GM12878 (cell line): Measurements from ENCODE around the gene MAPKAPK2. TPM values are rescaled to one million over a fixed set of nuclear protein-coding genes. Genes with fewer than 3 reads are reported as not detected.
A peak's percentile ranks its signal among the peaks of the same experiment; 100 is the strongest.

Experiments
- CBX3 ChIP-seq: fragments of 200-600 bp; sonication (generic); IDR thresholded peaks from 2 replicates; pipeline ENCODE4 v1.6.1; 2016; ENCODE audit warnings: low read depth, borderline replicate concordance
- CHD1 ChIP-seq: IDR thresholded peaks from 2 replicates; pipeline ENCODE4 v1.6.1; 2012; ENCODE audit warnings: low read depth, low read length, improper control_type of control experiment
- DPF2 ChIP-seq: fragments of 450-650 bp; IDR thresholded peaks from 2 replicates; pipeline ENCODE4 v1.6.1; 2017; ENCODE audit warnings: mild to moderate bottlenecking
- ETV6 ChIP-seq, 2 experiments: fragments of 450-650 bp in 1 of 2; IDR thresholded peaks in 1 of 2; conservative IDR thresholded peaks in 1 of 2; 2 replicates each; pipeline ENCODE4 v1.6.1; 2014; ENCODE audit warnings: antibody characterized with exemption in 1 of 2, borderline replicate concordance in 1 of 2, low read depth in 1 of 2, mild to moderate bottlenecking in 1 of 2, moderate library complexity in 1 of 2
- FOXK2 ChIP-seq: fragments of 450-650 bp; IDR thresholded peaks from 2 replicates; pipeline ENCODE4 v1.6.1; 2017; ENCODE audit warnings: mild to moderate bottlenecking, moderate library complexity
- KAT2A ChIP-seq: conservative IDR thresholded peaks from 2 replicates; pipeline ENCODE4 v1.6.1; 2011; ENCODE audit warnings: low read depth, low read length; ENCODE audit not compliant: control insufficient read depth
- MXI1 ChIP-seq: fragments of 150-350 bp; IDR thresholded peaks from 2 replicates; pipeline ENCODE4 v1.6.1; 2011; ENCODE audit warnings: low read depth, mild to moderate bottlenecking, inconsistent platforms, low read length, improper control_type of control experiment
- PAX5 ChIP-seq: IDR thresholded peaks from 2 replicates; pipeline ENCODE4 v1.6.1; 2011; ENCODE audit warnings: low read depth, low read length, borderline replicate concordance
- RFX5 ChIP-seq: IDR thresholded peaks from 2 replicates; pipeline ENCODE4 v1.6.1; 2011; ENCODE audit warnings: low read depth, low read length, improper control_type of control experiment
- SIX5 ChIP-seq: IDR thresholded peaks from 2 replicates; pipeline ENCODE4 v1.6.1; 2011; ENCODE audit warnings: mild to moderate bottlenecking, low read depth, low read length, moderate library complexity; ENCODE audit not compliant: severe bottlenecking
- SREBF1 ChIP-seq: IDR thresholded peaks from 2 replicates; pipeline ENCODE4 v1.6.1; 2012; ENCODE audit warnings: mild to moderate bottlenecking, low read length
- SREBF2 ChIP-seq: IDR thresholded peaks from 2 replicates; pipeline ENCODE4 v1.6.1; 2012; ENCODE audit warnings: mild to moderate bottlenecking, low read length
- SUZ12 ChIP-seq: fragments of 200-600 bp; sonication (generic); IDR thresholded peaks from one replicate; pipeline ENCODE4 v1.6.1; 2018; ENCODE audit warnings: antibody characterized with exemption, mild to moderate bottlenecking; ENCODE audit not compliant: unreplicated experiment
- TARDBP ChIP-seq: IDR thresholded peaks from 2 replicates; pipeline ENCODE4 v1.6.1; 2016; ENCODE audit warnings: borderline replicate concordance
- TCF3 ChIP-seq: IDR thresholded peaks from 2 replicates; pipeline ENCODE4 v1.6.1; 2012; ENCODE audit warnings: low read depth, mild to moderate bottlenecking, low read length, borderline replicate concordance; ENCODE audit not compliant: insufficient read depth
- ZNF217 ChIP-seq: fragments of 450-650 bp; IDR thresholded peaks from 2 replicates; pipeline ENCODE4 v1.6.1; 2017; ENCODE audit warnings: antibody characterized with exemption, mild to moderate bottlenecking
- ZNF274 ChIP-seq: IDR thresholded peaks from one replicate; pipeline ENCODE4 v1.8.0; 2011; ENCODE audit not compliant: insufficient read length, insufficient read depth
- ZNF384 ChIP-seq: IDR thresholded peaks from 2 replicates; pipeline ENCODE4 v1.6.1; 2012; ENCODE audit warnings: low read depth, mild to moderate bottlenecking, low read length, improper control_type of control experiment, borderline replicate concordance
- polyA plus RNA-seq, 11 experiments: library from polyadenylated mRNA; depleted of rRNA in 4 of 11; unstranded in 6 of 11; stranded (reverse) in 5 of 11; fragments of >200 nt; fragmentation: Nextera tagmentation in 4 of 11; fragmentation: Illumina TruSeq in 1 of 11; extraction: Ambion mirVana in 4 of 11; extraction: Trizol in 1 of 11; gene quantifications; 1 replicate in 1 of 11; 2 replicates in 10 of 11; pipeline versions ENCODE4 v1.2.1 to v1.2.3, GENCODE V29; 2011 to 2016; ENCODE audit warnings: inconsistent platforms in 2 of 11, missing spikeins in 2 of 11, low read depth in 1 of 11
- total RNA-seq, 4 experiments: library from RNA; depleted of rRNA in 3 of 4; stranded (reverse); fragments of >200 nt in 3 of 4; fragmentation: Illumina TruSeq in 1 of 4; extraction: Trizol in 1 of 4; gene quantifications; 2 replicates each; pipeline versions ENCODE4 v1.2.1 to v1.2.3, GENCODE V29; 2013 to 2021
- TF ChIP-seq, protein P1 (sequence below): fragments of 450-650 bp; IDR thresholded peaks from 2 replicates; pipeline ENCODE4 v1.6.1; 2016; ENCODE audit warnings: mild to moderate bottlenecking, moderate library complexity, borderline replicate concordance
- TF ChIP-seq, protein P2 (sequence below): IDR thresholded peaks from 2 replicates; pipeline ENCODE4 v1.6.1; 2011; ENCODE audit warnings: low read depth, mild to moderate bottlenecking, low read length, moderate library complexity, borderline replicate concordance; ENCODE audit errors: extremely low read depth
- TF ChIP-seq, protein P3 (sequence below), 3 experiments: IDR thresholded peaks in 2 of 3; conservative IDR thresholded peaks in 1 of 3; 2 replicates each; pipeline ENCODE4 v1.5.1; 2011; ENCODE audit warnings: low read depth in 3 of 3, low read length in 3 of 3, mild to moderate bottlenecking in 3 of 3, control low read depth in 2 of 3, moderate library complexity in 2 of 3, inconsistent platforms in 1 of 3, mixed read lengths in 1 of 3; ENCODE audit not compliant: control insufficient read depth in 2 of 3, insufficient read depth in 1 of 3; ENCODE audit errors: extremely low read depth in 1 of 3
- TF ChIP-seq, protein P4 (sequence below): IDR thresholded peaks from 2 replicates; pipeline ENCODE4 v1.6.1; 2012; ENCODE audit warnings: mild to moderate bottlenecking, low read depth, low read length

MAPKAPK2 gene
- total and polyA plus RNA-seq, 10 of the 15 experiments (the other 5 are each of a cell fraction or from before 2014, with no cell fraction given) = 0.72 to 92.2 (median 49.3) TPM

DNA sequence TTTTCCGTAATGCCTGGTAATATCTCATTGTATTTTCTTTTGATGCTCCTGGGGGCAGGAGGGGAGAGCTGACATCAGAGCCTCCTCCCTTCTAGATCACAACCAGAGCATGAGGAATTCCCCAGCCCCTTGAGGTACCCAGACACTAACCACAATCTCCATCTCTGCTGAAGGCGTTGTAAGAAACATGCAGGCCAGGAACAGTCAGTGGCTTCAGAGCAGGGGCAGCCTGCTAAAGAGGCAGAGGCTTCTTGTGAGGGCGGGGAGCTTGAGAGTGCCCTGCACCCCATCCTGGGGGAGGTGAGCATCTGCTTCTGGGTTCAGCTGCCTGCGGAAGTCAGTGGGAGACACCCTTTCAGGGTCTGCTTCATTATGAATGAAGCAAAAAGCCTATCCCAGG, 19.0 kb downstream of the MAPKAPK2 start (continued):
- TF ChIP-seq ZNF384 (no peak), ETV6 (conservative IDR thresholded peaks at IDR 0.05 in 1 of 2, IDR thresholded peaks at IDR 0.05 in 1 of 2; ENCODE audit: borderline replicate concordance in 1 of 2, low read depth in 1 of 2) (peak in 1 of 2 experiments; percentile 13; a peak in 1 of 4 replicates), PAX5 (no peak), DPF2 (no peak), KAT2A (no peak), CHD1 (no peak), FOXK2 (no peak), SUZ12 (no peak), SREBF2 (no peak), ZNF274 (no peak), TCF3 (no peak), SIX5 (no peak), ZNF217 (no peak), CBX3 (no peak), MXI1 (no peak), RFX5 (no peak), SREBF1 (no peak), TARDBP (no peak)
- TF ChIP-seq, protein P1, sequence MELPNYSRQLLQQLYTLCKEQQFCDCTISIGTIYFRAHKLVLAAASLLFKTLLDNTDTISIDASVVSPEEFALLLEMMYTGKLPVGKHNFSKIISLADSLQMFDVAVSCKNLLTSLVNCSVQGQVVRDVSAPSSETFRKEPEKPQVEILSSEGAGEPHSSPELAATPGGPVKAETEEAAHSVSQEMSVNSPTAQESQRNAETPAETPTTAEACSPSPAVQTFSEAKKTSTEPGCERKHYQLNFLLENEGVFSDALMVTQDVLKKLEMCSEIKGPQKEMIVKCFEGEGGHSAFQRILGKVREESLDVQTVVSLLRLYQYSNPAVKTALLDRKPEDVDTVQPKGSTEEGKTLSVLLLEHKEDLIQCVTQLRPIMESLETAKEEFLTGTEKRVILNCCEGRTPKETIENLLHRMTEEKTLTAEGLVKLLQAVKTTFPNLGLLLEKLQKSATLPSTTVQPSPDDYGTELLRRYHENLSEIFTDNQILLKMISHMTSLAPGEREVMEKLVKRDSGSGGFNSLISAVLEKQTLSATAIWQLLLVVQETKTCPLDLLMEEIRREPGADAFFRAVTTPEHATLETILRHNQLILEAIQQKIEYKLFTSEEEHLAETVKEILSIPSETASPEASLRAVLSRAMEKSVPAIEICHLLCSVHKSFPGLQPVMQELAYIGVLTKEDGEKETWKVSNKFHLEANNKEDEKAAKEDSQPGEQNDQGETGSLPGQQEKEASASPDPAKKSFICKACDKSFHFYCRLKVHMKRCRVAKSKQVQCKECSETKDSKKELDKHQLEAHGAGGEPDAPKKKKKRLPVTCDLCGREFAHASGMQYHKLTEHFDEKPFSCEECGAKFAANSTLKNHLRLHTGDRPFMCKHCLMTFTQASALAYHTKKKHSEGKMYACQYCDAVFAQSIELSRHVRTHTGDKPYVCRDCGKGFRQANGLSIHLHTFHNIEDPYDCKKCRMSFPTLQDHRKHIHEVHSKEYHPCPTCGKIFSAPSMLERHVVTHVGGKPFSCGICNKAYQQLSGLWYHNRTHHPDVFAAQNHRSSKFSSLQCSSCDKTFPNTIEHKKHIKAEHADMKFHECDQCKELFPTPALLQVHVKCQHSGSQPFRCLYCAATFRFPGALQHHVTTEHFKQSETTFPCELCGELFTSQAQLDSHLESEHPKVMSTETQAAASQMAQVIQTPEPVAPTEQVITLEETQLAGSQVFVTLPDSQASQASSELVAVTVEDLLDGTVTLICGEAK = no peak
- TF ChIP-seq, protein P2, sequence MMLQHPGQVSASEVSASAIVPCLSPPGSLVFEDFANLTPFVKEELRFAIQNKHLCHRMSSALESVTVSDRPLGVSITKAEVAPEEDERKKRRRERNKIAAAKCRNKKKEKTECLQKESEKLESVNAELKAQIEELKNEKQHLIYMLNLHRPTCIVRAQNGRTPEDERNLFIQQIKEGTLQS = no peak
- TF ChIP-seq, protein P3, sequence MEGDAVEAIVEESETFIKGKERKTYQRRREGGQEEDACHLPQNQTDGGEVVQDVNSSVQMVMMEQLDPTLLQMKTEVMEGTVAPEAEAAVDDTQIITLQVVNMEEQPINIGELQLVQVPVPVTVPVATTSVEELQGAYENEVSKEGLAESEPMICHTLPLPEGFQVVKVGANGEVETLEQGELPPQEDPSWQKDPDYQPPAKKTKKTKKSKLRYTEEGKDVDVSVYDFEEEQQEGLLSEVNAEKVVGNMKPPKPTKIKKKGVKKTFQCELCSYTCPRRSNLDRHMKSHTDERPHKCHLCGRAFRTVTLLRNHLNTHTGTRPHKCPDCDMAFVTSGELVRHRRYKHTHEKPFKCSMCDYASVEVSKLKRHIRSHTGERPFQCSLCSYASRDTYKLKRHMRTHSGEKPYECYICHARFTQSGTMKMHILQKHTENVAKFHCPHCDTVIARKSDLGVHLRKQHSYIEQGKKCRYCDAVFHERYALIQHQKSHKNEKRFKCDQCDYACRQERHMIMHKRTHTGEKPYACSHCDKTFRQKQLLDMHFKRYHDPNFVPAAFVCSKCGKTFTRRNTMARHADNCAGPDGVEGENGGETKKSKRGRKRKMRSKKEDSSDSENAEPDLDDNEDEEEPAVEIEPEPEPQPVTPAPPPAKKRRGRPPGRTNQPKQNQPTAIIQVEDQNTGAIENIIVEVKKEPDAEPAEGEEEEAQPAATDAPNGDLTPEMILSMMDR (IDR thresholded peaks at IDR 0.05 in 2 of 3, conservative IDR thresholded peaks at IDR 0.05 in 1 of 3; ENCODE audit: control insufficient read depth in 2 of 3, extremely low read depth in 1 of 3, insufficient read depth in 1 of 3, low read depth in 3 of 3, low read length in 3 of 3) = no peak
- TF ChIP-seq, protein P4, sequence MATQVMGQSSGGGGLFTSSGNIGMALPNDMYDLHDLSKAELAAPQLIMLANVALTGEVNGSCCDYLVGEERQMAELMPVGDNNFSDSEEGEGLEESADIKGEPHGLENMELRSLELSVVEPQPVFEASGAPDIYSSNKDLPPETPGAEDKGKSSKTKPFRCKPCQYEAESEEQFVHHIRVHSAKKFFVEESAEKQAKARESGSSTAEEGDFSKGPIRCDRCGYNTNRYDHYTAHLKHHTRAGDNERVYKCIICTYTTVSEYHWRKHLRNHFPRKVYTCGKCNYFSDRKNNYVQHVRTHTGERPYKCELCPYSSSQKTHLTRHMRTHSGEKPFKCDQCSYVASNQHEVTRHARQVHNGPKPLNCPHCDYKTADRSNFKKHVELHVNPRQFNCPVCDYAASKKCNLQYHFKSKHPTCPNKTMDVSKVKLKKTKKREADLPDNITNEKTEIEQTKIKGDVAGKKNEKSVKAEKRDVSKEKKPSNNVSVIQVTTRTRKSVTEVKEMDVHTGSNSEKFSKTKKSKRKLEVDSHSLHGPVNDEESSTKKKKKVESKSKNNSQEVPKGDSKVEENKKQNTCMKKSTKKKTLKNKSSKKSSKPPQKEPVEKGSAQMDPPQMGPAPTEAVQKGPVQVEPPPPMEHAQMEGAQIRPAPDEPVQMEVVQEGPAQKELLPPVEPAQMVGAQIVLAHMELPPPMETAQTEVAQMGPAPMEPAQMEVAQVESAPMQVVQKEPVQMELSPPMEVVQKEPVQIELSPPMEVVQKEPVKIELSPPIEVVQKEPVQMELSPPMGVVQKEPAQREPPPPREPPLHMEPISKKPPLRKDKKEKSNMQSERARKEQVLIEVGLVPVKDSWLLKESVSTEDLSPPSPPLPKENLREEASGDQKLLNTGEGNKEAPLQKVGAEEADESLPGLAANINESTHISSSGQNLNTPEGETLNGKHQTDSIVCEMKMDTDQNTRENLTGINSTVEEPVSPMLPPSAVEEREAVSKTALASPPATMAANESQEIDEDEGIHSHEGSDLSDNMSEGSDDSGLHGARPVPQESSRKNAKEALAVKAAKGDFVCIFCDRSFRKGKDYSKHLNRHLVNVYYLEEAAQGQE = no peak
